SU-DHL-6 (cell line): ENCODE results near the gene DOCK1.

Source experiments
- EZH2phosphoT487 ChIP-seq: fragments of 200-600 bp; sonication (generic), shearing (Covaris generic); conservative IDR thresholded peaks from 2 replicates; pipeline ENCODE4 v1.6.1; 2018; ENCODE audit warnings: mild to moderate bottlenecking, antibody characterized with exemption, low read length, moderate library complexity, mixed read lengths
- TF ChIP-seq, protein P1 (sequence below): fragments of 200-600 bp; sonication (generic); IDR thresholded peaks from one replicate; pipeline ENCODE4 v1.5.1; 2017; ENCODE audit warnings: antibody characterized with exemption, mild to moderate bottlenecking, low read length, moderate library complexity; ENCODE audit not compliant: insufficient read depth, poor library complexity, severe bottlenecking

DNA sequence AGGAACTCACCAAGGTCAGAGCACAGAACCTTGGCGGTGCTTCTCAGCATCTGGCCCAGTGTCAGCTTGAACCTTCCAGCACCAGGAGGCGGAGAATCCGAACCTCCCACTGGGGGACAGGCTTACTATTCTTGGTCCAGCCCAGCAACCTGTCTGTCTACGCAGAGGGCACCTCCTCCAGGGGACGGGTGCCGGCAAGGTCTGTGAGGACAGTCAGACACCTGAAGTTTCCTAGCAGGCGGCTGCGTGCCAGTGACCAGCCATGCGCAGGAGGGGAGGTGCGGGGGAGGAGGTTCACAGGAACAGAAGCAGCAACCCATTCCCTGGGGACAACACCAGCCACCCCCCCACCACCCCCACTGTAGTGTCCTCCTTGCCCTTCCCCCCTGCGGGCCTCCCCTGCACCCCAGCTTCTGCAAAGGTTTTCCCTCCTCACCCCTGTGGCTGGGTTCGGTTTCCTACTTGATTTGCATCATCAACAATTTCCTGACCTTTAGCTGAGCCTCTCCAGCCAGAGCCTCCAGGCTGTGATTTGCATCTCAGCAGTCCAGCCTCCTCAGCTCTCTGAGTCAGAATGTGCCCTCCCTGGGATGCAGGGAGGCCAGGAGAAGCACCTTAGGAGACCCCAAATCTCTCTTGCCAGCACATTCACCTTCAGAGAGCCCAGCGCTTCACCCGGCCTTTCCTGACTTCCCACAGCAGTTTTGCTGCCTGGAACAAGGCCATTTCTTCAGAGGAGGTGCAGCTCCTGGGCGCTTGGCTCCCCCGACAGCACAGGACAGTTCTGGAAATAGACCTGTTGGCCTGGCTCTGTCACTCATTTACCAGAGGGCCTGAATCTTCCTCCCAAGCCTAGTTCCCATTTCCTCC, 536.4 kb downstream of the DOCK1 start:
- no peak for TF ChIP-seq EZH2phosphoT487
- TF ChIP-seq, protein P1, sequence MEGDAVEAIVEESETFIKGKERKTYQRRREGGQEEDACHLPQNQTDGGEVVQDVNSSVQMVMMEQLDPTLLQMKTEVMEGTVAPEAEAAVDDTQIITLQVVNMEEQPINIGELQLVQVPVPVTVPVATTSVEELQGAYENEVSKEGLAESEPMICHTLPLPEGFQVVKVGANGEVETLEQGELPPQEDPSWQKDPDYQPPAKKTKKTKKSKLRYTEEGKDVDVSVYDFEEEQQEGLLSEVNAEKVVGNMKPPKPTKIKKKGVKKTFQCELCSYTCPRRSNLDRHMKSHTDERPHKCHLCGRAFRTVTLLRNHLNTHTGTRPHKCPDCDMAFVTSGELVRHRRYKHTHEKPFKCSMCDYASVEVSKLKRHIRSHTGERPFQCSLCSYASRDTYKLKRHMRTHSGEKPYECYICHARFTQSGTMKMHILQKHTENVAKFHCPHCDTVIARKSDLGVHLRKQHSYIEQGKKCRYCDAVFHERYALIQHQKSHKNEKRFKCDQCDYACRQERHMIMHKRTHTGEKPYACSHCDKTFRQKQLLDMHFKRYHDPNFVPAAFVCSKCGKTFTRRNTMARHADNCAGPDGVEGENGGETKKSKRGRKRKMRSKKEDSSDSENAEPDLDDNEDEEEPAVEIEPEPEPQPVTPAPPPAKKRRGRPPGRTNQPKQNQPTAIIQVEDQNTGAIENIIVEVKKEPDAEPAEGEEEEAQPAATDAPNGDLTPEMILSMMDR, result no peak
